MM.1S (cell line): Measurements from ENCODE around the gene DMRTA1.
"Not testable (repeated sequence)": the region's sequence is repeated elsewhere in the genome, so short reads cannot be mapped to it uniquely, and the experiment has no call there.

Source experiments
- EZH2 ChIP-seq: fragments of 300-600 bp; sonication (generic); optimal IDR thresholded peaks from 2 replicates; pipeline ENCODE3; 2017; ENCODE audit warnings: low read depth, mild to moderate bottlenecking, antibody characterized with exemption, low read length, mixed read lengths
- EZH2phosphoT487 ChIP-seq: fragments of 300-600 bp; sonication (generic); IDR thresholded peaks from 2 replicates; pipeline ENCODE4 v1.6.1; 2018; ENCODE audit warnings: antibody characterized with exemption, low read length
- TF ChIP-seq, protein P1 (sequence below): fragments of 300-600 bp; sonication (generic); IDR thresholded peaks from 2 replicates; pipeline ENCODE4 v1.5.1; 2016; ENCODE audit warnings: antibody characterized with exemption, low read length, mixed read lengths

DNA sequence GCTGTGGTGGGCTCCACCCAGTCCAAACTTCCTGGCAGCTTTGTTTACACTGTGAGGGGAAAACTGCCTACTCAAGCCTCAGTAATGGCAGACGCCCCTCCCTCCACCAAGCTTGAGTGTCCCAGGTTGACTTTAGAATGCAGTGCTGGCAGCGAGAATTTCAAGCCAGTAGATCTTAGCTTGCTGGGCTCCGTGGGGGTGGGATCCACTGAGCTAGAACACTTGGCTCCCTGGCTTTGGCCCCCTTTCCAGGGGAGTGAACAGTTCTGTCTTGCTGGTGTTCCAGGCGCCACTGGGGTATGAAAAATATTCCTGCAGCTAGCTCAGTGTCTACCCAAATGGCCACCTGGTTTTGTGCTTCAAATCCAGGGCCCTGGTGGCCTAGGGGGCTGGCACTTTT is 49.6 kb downstream of the DMRTA1 start:
- TF ChIP-seq, protein P1, sequence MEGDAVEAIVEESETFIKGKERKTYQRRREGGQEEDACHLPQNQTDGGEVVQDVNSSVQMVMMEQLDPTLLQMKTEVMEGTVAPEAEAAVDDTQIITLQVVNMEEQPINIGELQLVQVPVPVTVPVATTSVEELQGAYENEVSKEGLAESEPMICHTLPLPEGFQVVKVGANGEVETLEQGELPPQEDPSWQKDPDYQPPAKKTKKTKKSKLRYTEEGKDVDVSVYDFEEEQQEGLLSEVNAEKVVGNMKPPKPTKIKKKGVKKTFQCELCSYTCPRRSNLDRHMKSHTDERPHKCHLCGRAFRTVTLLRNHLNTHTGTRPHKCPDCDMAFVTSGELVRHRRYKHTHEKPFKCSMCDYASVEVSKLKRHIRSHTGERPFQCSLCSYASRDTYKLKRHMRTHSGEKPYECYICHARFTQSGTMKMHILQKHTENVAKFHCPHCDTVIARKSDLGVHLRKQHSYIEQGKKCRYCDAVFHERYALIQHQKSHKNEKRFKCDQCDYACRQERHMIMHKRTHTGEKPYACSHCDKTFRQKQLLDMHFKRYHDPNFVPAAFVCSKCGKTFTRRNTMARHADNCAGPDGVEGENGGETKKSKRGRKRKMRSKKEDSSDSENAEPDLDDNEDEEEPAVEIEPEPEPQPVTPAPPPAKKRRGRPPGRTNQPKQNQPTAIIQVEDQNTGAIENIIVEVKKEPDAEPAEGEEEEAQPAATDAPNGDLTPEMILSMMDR = not testable (repeated sequence)
- not testable (repeated sequence) for TF ChIP-seq EZH2, EZH2phosphoT487
